Ovary (tissue), 9 donors: ENCODE measurements around the gene KRT17. TPM values are rescaled to one million over a fixed set of nuclear protein-coding genes. Genes with fewer than 3 reads are reported as not detected.
"Not testable (repeated sequence)": the region's sequence is repeated elsewhere in the genome, so short reads cannot be mapped to it uniquely, and the experiment has no call there.

ENCODE experiments used
- DNase-seq, 5 donors: peaks; one replicate each; pipeline ENCODE4 v3.0.0-alpha.2; 2019 to 2020
- H3K27ac ChIP-seq, 2 donors: fragments of 200-600 bp; one replicate each; pipeline versions ENCODE4 v1.5.1 to v1.8.0; 2019 to 2022
- H3K27me3 ChIP-seq: fragments of 200-600 bp; one replicate; pipeline ENCODE4 v1.8.0; 2022
- H3K36me3 ChIP-seq: fragments of 200-600 bp; sonication (generic); one replicate; pipeline ENCODE4 v1.5.1; 2019
- H3K4me1 ChIP-seq: one replicate; pipeline ENCODE4 v1.8.1; 2013; ENCODE audit warnings: mild to moderate bottlenecking, moderate library complexity; ENCODE audit not compliant: insufficient read depth
- H3K4me3 ChIP-seq: fragments of 200-600 bp; sonication (generic); one replicate; pipeline ENCODE4 v1.5.1; 2017
- H3K9me3 ChIP-seq, 2 donors: fragments of 200-600 bp in 1 of 2; sonication (generic) in 1 of 2; one replicate each; pipeline versions ENCODE4 v1.5.1 to v1.8.1; 2013 to 2019; ENCODE audit warnings: mild to moderate bottlenecking in 1 of 2, moderate library complexity in 1 of 2
- CTCF ChIP-seq, 3 donors: fragments of 450-650 bp in 2 of 3; fragments of 200-600 bp in 1 of 3; IDR thresholded peaks; one replicate each; pipeline versions ENCODE4 v1.5.1 to v1.8.0; 2016 to 2022; ENCODE audit warnings: antibody characterized with exemption in 3 of 3, mild to moderate bottlenecking in 1 of 3
- EP300 ChIP-seq: sonication (generic); formaldehyde crosslinking; IDR thresholded peaks from one replicate; pipeline ENCODE4 v1.6.1; 2017; ENCODE audit warnings: antibody characterized with exemption
- POLR2A ChIP-seq: fragments of 450-650 bp; IDR thresholded peaks from one replicate; pipeline ENCODE4 v1.6.1; 2017; ENCODE audit warnings: antibody characterized with exemption, mild to moderate bottlenecking, moderate library complexity
- WGBS, 3 donors: extraction: QIAGEN DNeasy Blood & Tissue Kit in 1 of 3; methylation state at CpG; one replicate each; pipeline versions ENCODE4 v1.1.5 to v1.1.7; 2013 to 2017; 5-methylcytosine and 5-hydroxymethylcytosine counted together
- intact Hi-C, 4 donors: fragments of 100-400 bp; cut with DNase I; formaldehyde crosslinking; loops; one replicate each; pipeline versions ENCODE4 v1.11.0 to v1.15.1; 2022 to 2023
- polyA plus RNA-seq, 2 donors: library from polyadenylated mRNA; stranded (reverse); fragments of 200-250 nt in 1 of 2; fragments of 350-450 nt in 1 of 2; fragmentation: Illumina TruSeq in 1 of 2; extraction: RNeasy Lipid Tissue Mini Kit (QIAGEN cat#74804) in 1 of 2; gene quantifications; one replicate each; pipeline ENCODE4 v1.2.3, GENCODE V29; 2013 to 2014
- total RNA-seq, 7 donors: library from RNA; depleted of rRNA in 2 of 7; stranded (reverse); fragments of >200 nt in 2 of 7; fragmentation: NEBNext Ultra II Directional in 3 of 7; extraction: Animal tissue kit (Norgen Biotek cat#: 25700) in 3 of 7; gene quantifications; one replicate each; pipeline versions ENCODE4 v1.1.0 to v1.2.4, GENCODE V29; 2016 to 2023
- donor health status: DM: no; HTN: no; CAD: no; lungs with moderate emphysema.
- donor health status: DM: no; HTN: no; CAD: no.
- donor health status: Bipolar disorder and iron deficiency.
- donor health status: DM: yes; HTN: yes; CAD: no.
- donor health status: DM: no; HTN: no; CAD: no.
- donor health status: DM: yes; HTN: yes; CAD: no.

Gene KRT17
- total and polyA plus RNA-seq, 9 donors: 0.29 to 17.8 (median 1.7) TPM; not detected in 3

DNA sequence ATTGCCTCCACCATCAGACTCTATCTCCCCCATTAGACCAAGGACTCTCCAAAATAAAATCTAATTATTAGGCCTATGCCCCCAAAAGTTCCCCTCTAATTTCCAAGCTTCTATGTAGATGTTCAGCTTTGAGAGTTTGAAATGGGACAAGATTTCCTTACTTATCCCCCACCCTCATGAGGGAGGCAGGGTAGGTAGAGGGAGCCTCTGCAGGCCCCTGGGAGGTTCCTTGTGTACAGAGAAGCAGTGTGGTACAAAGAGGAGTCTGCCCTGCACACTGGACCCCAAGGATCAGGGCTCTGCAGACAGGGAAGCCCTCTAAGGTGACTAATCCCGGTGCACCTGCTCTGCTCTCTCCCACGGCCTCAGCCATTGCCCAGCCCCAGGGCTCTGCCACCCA lies 2.5 kb downstream of the KRT17 start:
- H3K4me1 ChIP-seq: peaks cover 2% of the 10 kb centered on the region
- H3K27ac ChIP-seq: no peak overlapping the region
- H3K9me3 ChIP-seq: no peaks in the 10 kb centered on the region
- WGBS, 3 donors: 89 to 94% (median 90%) methylated on average over 2 of the region's 2 CpGs
- H3K27me3 ChIP-seq: no peaks in the 10 kb centered on the region
- no peak for DNase-seq
- H3K36me3 ChIP-seq: no peaks in the 10 kb centered on the region
- no peak for TF ChIP-seq EP300
- H3K4me3 ChIP-seq: no peak overlapping the region
- intact Hi-C loops: no loop called here

DNA sequence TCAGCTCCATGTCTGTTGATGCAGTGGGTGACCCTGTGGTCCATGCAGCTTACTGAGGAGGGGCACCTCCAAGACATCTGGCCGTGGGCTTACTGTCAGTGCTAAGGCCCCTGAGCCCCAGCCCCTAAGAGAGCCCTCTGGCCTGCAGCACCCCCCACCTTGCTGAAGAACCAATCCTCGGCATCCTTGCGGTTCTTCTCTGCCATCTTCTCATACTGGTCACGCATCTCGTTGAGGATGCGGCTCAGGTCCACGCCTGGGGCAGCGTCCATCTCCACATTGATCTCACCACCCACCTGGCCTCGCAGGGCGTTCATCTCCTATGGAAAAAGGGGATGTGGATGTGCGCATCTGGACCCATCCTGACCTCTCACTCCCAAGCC lies 2.9 kb downstream of the KRT17 start:
- DNase-seq, H3K27ac ChIP-seq, intact Hi-C loops, H3K9me3 ChIP-seq, H3K4me3 ChIP-seq, H3K36me3 ChIP-seq, H3K27me3 ChIP-seq, H3K4me1 ChIP-seq: not testable (repeated sequence)
- 93 to 95% (median 93%) methylated on average over 11 of the region's 11 CpGs for WGBS, 3 donors

DNA sequence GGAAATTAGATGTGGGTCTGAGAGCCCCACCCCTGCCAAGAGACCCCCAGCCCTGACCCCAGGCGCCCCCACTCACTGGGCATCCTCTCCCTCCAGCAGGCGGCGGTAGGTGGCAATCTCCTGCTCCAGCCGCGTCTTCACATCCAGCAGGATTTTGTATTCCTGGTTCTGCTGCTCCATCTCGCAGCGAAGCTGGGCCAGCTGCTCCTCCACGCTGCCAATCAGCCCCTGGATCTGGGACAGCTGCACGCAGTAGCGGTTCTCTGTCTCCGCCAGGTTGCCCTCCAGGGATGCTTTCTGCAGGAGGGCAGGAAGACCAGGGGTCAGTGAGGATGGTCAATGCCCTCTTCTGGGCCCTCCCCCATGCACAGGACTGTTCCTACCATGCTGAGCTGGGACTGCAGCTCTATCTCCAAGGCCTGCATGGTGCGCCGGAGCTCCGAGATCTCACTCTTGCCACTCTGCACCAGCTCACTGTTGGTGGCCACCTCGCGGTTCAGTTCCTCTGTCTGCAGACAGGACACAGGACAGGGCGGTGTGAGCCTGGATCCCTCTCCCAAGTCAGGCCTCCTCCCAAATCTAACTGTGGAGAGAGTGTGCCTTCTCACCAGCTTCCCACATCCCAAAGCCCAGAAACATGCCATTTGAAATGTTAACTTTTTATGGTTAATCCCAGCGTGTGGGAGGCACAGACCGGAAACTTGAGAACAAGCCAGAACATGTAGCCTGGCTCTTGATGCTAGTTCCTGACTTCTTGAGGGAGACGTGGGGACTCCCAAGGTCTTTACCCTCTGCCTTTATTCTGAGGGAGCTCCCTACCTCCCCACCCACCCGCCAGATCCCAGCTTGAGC lies 3.6 kb downstream of the KRT17 start:
- TF ChIP-seq POLR2A (no peak), CTCF (IDR thresholded peaks at IDR 0.05) (no peak), EP300 (no peak)
- no peak overlapping the region for H3K4me3 ChIP-seq
- H3K27me3 ChIP-seq: no peaks in the 10 kb centered on the region
- no peak overlapping the region for H3K27ac ChIP-seq
- peaks cover 2% of the 10 kb centered on the region for H3K4me1 ChIP-seq
- no peaks in the 10 kb centered on the region for H3K36me3 ChIP-seq
- 68 to 71% (median 71%) methylated on average over 21 of the region's 21 CpGs for WGBS, 3 donors
- no peaks in the 10 kb centered on the region for H3K9me3 ChIP-seq
- intact Hi-C loops: no loop called here
- DNase-seq: peak in 1 of 5 donors; percentile 21

DNA sequence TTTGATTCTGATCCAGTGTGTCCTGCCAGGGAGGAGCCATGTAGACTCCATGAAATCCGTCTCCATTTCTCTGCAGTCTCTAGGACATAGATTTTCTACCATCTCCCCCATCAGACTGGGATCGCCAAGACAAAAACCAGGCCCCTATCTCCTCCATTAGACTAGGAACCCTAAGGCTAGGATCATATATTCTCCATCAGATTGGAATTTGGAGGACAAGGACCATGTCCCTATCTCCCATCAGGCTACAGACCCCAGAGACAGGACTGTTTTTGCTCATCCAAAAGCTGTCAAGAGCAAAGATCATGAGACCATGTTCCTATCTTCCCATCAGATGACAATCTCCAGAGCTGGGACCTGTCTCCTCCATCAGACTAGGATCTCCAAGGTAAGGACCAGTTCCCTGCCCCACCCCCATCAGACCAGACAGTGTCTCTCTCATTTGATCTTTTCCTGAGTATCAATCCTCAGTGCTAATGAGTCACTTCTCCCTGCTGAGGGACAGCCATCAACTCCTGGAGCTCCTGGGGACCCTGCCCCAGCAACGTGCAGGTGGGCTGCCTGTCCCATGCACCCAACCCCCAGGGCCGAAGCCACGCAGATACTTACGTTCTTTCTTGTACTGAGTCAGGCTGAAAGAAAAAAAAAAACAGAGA lies 4.3 kb downstream of the KRT17 start:
- H3K4me1 ChIP-seq, DNase-seq, H3K27ac ChIP-seq, H3K36me3 ChIP-seq, H3K27me3 ChIP-seq, intact Hi-C loops, H3K9me3 ChIP-seq, H3K4me3 ChIP-seq: not testable (repeated sequence)
- WGBS, 3 donors: 82 to 87% (median 85%) methylated on average over 6 of the region's 6 CpGs

DNA sequence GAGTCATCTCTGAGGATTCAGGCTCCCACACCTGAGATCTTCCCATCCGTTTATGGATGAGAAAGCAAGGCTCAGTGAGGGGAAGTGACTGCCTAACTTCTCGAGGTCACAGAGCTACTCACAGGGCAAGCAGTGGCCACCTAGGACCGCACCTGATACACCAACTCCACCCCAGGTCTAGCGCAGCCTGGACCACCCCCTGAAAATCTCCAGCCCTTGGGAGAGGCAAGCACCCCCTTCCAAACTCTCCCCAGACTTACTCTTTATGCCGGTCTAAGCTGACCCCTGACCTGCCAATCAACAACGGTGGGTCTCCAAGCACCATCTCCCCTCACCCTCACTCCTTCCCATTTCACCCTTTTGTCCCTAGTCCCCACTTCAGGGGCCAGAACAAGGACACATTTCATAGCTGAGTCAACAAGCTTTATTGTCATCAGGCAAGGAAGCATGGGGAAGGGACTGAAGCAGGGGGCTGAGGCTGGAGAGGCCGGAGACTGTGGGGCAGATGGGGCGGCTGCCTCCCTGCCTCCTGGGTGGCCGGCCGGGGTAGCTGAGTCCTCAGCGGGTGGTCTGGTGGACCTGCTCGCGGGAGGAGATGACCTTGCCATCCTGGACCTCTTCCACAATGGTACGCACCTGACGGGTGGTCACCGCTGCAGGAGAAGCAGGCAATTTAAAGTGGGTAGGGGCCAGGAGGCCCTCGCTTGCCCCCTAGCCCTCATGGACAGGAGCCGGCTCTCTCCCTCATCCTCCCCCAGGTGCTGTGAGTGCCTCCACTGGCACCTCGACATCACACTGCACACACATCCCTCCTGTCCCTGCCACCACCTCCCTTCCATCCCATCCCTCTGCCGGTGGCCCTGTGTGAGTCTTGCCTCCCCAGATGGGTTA lies 5.1 kb downstream of the KRT17 start:
- no peak overlapping the region for H3K27ac ChIP-seq
- DNase-seq: no peak
- intact Hi-C loops: no loop called here
- no peaks in the 10 kb centered on the region for H3K36me3 ChIP-seq
- 78 to 82% (median 80%) methylated on average over 18 to 20 of the region's 20 CpGs for WGBS, 3 donors
- no peak overlapping the region for H3K4me3 ChIP-seq
- no peaks in the 10 kb centered on the region for H3K9me3 ChIP-seq
- H3K4me1 ChIP-seq: peaks cover 2% of the 10 kb centered on the region
- no peaks in the 10 kb centered on the region for H3K27me3 ChIP-seq
- TF ChIP-seq CTCF (IDR thresholded peaks at IDR 0.05) (no peak), POLR2A (no peak), EP300 (no peak)
